Activated CD8-positive, alpha-beta memory T cell treated with anti-CD3 and anti-CD28 coated beads, Interleukin-2, amount 10 ng/mL, durations not matched to agents 7 days and 5 days (primary cell): ENCODE measurements around the gene SMPDL3A. TPM values are rescaled to one million over a fixed set of nuclear protein-coding genes. Genes with fewer than 3 reads are reported as not detected.

Experiments
- ATAC-seq: fragments of 150-1000 bp; cut with Tn5 transposase; one replicate; pipeline ENCODE4 v1.10.0; 2021; ENCODE audit warnings: moderate library complexity
- CTCF ChIA-PET: fragments of 350-600 bp; sonication (Branson Sonifier 250); formaldehyde crosslinking; loops from one replicate; lab custom pipeline; 2021; ENCODE audit warnings: antibody characterized with exemption; lab: Charles Lee
- DNase-seq: peaks from one replicate; pipeline ENCODE4 v3.0.0-alpha.2; 2020
- H3K27ac Mint-ChIP-seq: one replicate; pipeline ENCODE4 v1.8.0; 2021; ENCODE audit warnings: mild to moderate bottlenecking, mixed read lengths
- H3K27me3 Mint-ChIP-seq: one replicate; pipeline ENCODE4 v1.8.0; 2021; ENCODE audit warnings: mixed read lengths
- H3K36me3 Mint-ChIP-seq: one replicate; pipeline ENCODE4 v1.8.0; 2021; ENCODE audit warnings: mild to moderate bottlenecking, mixed read lengths
- H3K4me1 Mint-ChIP-seq: one replicate; pipeline ENCODE4 v1.8.0; 2021; ENCODE audit warnings: mixed read lengths
- H3K4me3 Mint-ChIP-seq: one replicate; pipeline ENCODE4 v1.8.0; 2021; ENCODE audit warnings: mild to moderate bottlenecking, moderate library complexity, mixed read lengths
- H3K9me3 Mint-ChIP-seq: one replicate; pipeline ENCODE4 v1.8.0; 2022; ENCODE audit warnings: low read depth, mixed read lengths
- total RNA-seq, 2 experiments: library from RNA; stranded (reverse); gene quantifications; one replicate each; pipeline ENCODE4 v1.2.3, GENCODE V29; 2021

Gene SMPDL3A
- total RNA-seq, 2 experiments from 2014 or later = 0.52 TPM; not detected in 1

DNA sequence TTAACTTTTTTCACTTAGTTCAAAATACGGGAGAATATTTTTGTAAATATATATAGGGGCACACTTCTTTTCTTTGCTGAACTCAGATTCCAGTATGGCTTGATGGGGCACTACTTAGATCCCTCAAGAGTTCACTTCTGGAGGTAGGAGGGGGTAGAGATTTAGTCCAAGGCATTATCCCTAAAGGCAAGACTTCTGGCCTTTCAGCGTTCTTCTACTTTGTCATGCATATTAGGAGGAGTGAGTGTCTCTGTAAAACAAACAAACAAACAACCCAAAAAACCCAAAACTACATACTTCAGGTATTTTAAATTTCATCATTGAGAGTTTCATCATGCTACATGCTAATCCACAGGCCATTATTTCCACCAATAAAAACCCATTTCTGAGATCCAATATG, 32.0 kb downstream of the SMPDL3A start:
- H3K4me3 Mint-ChIP-seq = no peak overlapping the region
- H3K27me3 Mint-ChIP-seq = peaks cover 15% of the 10 kb centered on the region
- CTCF ChIA-PET = no interaction called here
- H3K36me3 Mint-ChIP-seq = no peaks in the 10 kb centered on the region
- no peak for DNase-seq
- no peak overlapping the region for H3K27ac Mint-ChIP-seq
- no peak for ATAC-seq
- no peaks in the 10 kb centered on the region for H3K4me1 Mint-ChIP-seq
- no peaks in the 10 kb centered on the region for H3K9me3 Mint-ChIP-seq

DNA sequence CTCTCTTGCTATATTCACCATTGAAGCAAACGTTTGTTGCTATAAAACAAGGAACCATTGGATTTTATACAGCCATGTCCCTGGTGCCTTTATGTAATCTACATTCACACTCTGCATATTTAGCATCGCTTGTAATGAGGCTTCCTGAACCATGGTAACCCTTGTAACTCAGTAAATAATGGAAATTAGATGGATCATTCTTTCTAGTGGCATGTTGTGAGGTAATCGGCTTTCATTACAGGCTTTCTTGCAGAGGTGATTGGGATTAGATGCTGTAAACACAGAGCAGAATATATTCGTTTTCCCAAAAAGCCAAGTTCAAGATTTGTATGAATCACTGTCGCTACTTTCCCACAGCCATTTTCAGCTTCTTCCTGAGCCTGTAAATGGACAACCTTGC, 36.1 kb downstream of the SMPDL3A start:
- no peak overlapping the region for H3K4me3 Mint-ChIP-seq

DNA sequence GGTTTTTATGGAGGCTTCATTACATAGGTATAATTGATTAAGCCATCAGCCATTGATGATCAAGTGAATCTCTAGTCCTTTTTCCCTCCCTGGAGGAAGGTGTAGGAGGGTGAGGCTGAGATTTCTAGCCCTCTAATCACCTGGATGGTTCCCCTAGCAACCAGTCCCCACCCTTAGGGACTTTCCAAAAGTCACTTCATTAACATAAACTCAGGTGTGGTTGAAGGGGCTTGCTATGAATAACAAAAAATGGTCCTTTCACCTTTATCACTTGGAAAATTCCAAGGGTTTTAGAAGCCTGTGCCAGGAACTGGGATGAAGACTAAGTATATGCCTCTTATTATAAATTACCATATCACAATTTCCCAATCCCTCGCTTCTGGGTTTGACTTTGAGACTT, 40.4 kb downstream of the SMPDL3A start:
- Mint-ChIP-seq H3K27me3 (no peaks in the 10 kb centered on the region), H3K4me1 (no peaks in the 10 kb centered on the region), H3K27ac (no peak overlapping the region), H3K9me3 (no peaks in the 10 kb centered on the region), H3K4me3 (no peak overlapping the region), H3K36me3 (no peaks in the 10 kb centered on the region)
- no peak for ATAC-seq
- CTCF ChIA-PET = no interaction called here
- DNase-seq = no peak

More for the DNA sequence above, 36.1 kb downstream of the SMPDL3A start:
- no peak for ATAC-seq
- Mint-ChIP-seq H3K27ac (no peak overlapping the region), H3K4me1 (no peaks in the 10 kb centered on the region), H3K9me3 (no peaks in the 10 kb centered on the region), H3K27me3 (peaks cover 11% of the 10 kb centered on the region), H3K36me3 (no peaks in the 10 kb centered on the region)
- CTCF ChIA-PET = no interaction called here
- no peak for DNase-seq

- no peak overlapping the region for H3K4me3 Mint-ChIP-seq
Measured at GRCh38 chr6:122831511-122831910, 42.5 kb downstream of the SMPDL3A start.

DNA sequence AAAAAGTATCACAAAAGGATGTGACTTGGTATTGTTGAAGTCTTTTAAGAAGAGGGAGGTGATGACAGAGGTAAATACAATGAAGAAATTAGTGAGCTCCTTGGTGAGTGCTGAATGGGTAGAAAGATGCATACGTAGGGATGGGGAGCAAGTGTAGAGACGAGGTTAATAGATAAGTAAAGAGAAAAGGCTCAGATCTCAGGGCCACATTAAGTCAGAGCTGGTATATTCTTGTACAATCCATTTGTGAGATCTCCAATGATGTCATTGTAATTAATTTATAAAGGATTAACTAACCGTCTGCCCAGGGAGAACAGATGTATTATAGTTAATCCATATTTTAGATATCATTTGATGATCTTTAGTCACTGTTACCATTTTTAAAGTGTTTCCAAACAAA, 43.4 kb downstream of the SMPDL3A start:
- CTCF ChIA-PET = no interaction called here
- no peak for DNase-seq
- Mint-ChIP-seq H3K27ac (no peak overlapping the region), H3K27me3 (peaks cover 5% of the 10 kb centered on the region), H3K4me3 (no peak overlapping the region), H3K36me3 (no peaks in the 10 kb centered on the region), H3K4me1 (no peaks in the 10 kb centered on the region), H3K9me3 (no peaks in the 10 kb centered on the region)
- ATAC-seq = no peak

More at GRCh38 chr6:122831511-122831910, 42.5 kb downstream of the SMPDL3A start:
- H3K27me3 Mint-ChIP-seq = peaks cover 5% of the 10 kb centered on the region
- CTCF ChIA-PET = no interaction called here
- ATAC-seq (no peak), DNase-seq (no peak)
- H3K9me3 Mint-ChIP-seq = no peaks in the 10 kb centered on the region
- H3K36me3 Mint-ChIP-seq = no peaks in the 10 kb centered on the region
- H3K27ac Mint-ChIP-seq = no peak overlapping the region
- H3K4me1 Mint-ChIP-seq = no peaks in the 10 kb centered on the region

DNA sequence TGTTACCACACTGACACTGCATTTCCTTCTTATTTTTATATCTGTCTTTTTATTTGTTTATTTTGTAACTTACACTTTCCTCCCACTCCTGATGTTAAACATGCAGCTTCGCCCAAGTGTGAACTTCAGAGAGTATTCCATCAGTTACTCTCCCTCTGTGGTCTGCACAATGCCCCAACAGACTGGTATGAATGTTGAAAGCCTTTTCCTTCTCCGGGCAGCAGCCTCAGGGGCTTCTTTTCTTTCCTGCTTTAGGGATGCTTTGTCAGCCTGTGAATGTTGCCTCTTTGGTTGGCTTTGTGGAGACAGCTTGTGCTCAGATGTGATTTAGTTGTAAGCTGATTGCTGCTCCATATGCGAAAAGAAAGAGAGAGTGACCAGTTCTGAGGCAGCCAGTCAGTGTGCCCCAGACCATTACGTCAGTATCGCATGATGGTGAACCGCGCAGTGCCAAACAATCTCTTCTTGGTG, 44.0 kb downstream of the SMPDL3A start:
- no peak overlapping the region for H3K27ac Mint-ChIP-seq
- peaks cover 5% of the 10 kb centered on the region for H3K27me3 Mint-ChIP-seq
- H3K4me1 Mint-ChIP-seq = no peaks in the 10 kb centered on the region
- DNase-seq (no peak), ATAC-seq (no peak)
- CTCF ChIA-PET = no interaction called here
- H3K9me3 Mint-ChIP-seq = no peaks in the 10 kb centered on the region
- no peak overlapping the region for H3K4me3 Mint-ChIP-seq
- no peaks in the 10 kb centered on the region for H3K36me3 Mint-ChIP-seq

DNA sequence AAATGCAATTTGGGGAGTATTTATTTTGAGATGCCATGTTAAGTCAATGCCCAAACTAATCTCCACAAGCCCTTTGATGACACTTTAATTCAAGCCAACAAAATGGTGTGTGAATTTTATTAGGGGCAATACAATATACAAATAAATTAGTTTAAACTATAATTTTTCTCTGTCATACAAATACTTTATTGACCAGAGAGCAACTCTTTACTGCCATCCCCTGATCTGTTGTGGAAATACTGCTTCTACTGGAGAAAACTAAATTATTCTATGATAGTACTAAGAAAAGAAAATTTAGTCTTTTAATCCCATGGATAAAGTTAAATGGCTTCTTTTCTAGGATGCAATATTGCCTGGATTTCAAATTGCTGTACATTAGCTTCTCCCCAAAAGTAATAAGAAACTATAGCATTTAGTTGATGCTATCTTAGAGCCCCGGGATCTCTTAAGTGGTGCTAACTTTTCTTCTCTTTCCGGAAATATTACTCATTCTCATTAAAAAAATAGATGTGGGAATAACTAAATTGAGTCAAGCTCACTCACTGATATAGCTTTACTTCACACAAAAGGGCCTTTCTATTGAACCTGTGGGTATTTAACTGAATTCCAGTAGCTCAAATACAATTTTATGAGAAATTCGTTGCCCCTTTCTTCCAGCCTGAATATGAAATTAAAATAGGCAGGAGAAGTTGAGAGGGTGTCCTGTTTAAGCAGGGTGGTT, 49.2 kb downstream of the SMPDL3A start:
- DNase-seq (no peak), ATAC-seq (no peak)
- no peaks in the 10 kb centered on the region for H3K36me3 Mint-ChIP-seq
- H3K9me3 Mint-ChIP-seq = no peaks in the 10 kb centered on the region
- H3K4me3 Mint-ChIP-seq = no peak overlapping the region
- peaks cover 9% of the 10 kb centered on the region for H3K27me3 Mint-ChIP-seq
- no peaks in the 10 kb centered on the region for H3K4me1 Mint-ChIP-seq
- CTCF ChIA-PET = interaction anchor here (0.7 to 2.6 kb wide), 10 partner anchors 15 to 349 kb away, joined by 3 to 36 read pairs (median 6); partner anchors contain the start of gene SMPDL3A
- H3K27ac Mint-ChIP-seq = no peak overlapping the region

DNA sequence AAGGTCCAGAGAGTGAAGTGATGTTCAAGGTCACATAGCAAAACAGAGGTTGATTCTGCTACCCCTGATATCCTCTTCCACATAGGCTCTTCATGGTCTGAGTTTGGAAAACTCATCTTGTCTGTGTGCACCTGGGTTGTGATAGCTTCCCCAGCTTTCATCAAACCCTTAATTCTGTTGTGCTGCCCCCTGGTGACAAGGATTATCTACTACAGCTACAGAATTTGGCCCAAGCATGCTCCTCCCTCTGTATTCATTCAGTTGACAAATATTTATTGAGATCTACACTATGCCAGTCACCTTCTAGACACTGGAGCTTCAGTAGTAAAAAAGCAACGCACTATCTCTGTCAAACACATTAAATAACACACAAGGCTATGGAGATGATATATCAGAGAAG, 50.4 kb downstream of the SMPDL3A start:
- DNase-seq (peak; percentile 57), ATAC-seq (peak; percentile 57)
- Mint-ChIP-seq H3K4me1 (no peaks in the 10 kb centered on the region), H3K9me3 (no peaks in the 10 kb centered on the region), H3K36me3 (no peaks in the 10 kb centered on the region), H3K27me3 (peaks cover 9% of the 10 kb centered on the region), H3K27ac (no peak overlapping the region), H3K4me3 (no peak overlapping the region)
- CTCF ChIA-PET = interaction anchor here (0.9 to 2.6 kb wide), 13 partner anchors 17 to 350 kb away, joined by 3 to 36 read pairs (median 5); partner anchors contain the start of gene SMPDL3A

DNA sequence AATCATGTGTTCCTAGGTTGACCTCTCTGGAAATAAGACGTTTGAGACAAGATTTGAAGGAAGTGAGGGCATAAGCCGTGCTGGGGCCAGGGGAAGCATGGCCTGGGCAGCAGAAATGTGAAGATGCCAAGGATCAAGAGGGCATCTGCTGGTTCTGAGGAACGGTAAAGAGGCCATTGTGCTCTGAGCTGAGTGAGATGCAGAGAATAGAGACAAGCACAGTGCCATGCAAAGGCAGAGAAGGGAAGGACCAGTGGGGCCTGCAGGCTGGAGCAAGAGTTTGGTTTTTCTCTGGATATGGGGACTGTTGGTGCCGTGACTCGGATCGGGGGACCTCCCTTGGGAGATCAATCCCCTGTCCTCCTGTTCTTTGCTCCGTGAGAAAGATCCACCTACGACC, 50.8 kb downstream of the SMPDL3A start:
- H3K27ac Mint-ChIP-seq = no peak overlapping the region
- H3K27me3 Mint-ChIP-seq = peaks cover 6% of the 10 kb centered on the region
- no peaks in the 10 kb centered on the region for H3K36me3 Mint-ChIP-seq
- ATAC-seq = no peak
- CTCF ChIA-PET = interaction anchor here (0.9 to 2.6 kb wide), 11 partner anchors 17 to 350 kb away, joined by 3 to 36 read pairs (median 6); partner anchors contain the start of gene SMPDL3A
- no peaks in the 10 kb centered on the region for H3K9me3 Mint-ChIP-seq
- H3K4me3 Mint-ChIP-seq = no peak overlapping the region
- H3K4me1 Mint-ChIP-seq = no peaks in the 10 kb centered on the region
- DNase-seq = no peak

GRCh38 chr6:122845464-122845863, 56.4 kb downstream of the SMPDL3A start:
- ATAC-seq (no peak), DNase-seq (no peak)
- Mint-ChIP-seq H3K27me3 (no peaks in the 10 kb centered on the region), H3K4me1 (no peaks in the 10 kb centered on the region), H3K4me3 (no peak overlapping the region), H3K27ac (no peak overlapping the region), H3K9me3 (no peaks in the 10 kb centered on the region), H3K36me3 (no peaks in the 10 kb centered on the region)
- CTCF ChIA-PET = no interaction called here

- no peak for ATAC-seq
- DNase-seq = no peak
- Mint-ChIP-seq H3K4me1 (no peaks in the 10 kb centered on the region), H3K27ac (no peak overlapping the region), H3K36me3 (no peaks in the 10 kb centered on the region), H3K9me3 (no peaks in the 10 kb centered on the region), H3K27me3 (no peaks in the 10 kb centered on the region), H3K4me3 (no peak overlapping the region)
- CTCF ChIA-PET = no interaction called here
Measured at GRCh38 chr6:122845916-122846612, 57.0 kb downstream of the SMPDL3A start.

GRCh38 chr6:122853259-122853995, 64.4 kb downstream of the SMPDL3A start:
- Mint-ChIP-seq H3K27ac (no peak overlapping the region), H3K4me1 (no peaks in the 10 kb centered on the region), H3K4me3 (no peak overlapping the region), H3K27me3 (no peaks in the 10 kb centered on the region), H3K9me3 (no peaks in the 10 kb centered on the region), H3K36me3 (no peaks in the 10 kb centered on the region)
- ATAC-seq = no peak
- CTCF ChIA-PET = no interaction called here
- no peak for DNase-seq
